Kidney tubule cell (primary cell): ENCODE measurements around the gene LRP3.
A peak's percentile ranks its signal among the peaks of the same experiment; 100 is the strongest.
"Not testable (repeated sequence)": the region's sequence is repeated elsewhere in the genome, so short reads cannot be mapped to it uniquely, and the experiment has no call there.

Experiments used
- DNase-seq: peaks from one replicate; pipeline ENCODE4 v3.0.0-alpha.2; 2018; ENCODE audit warnings: low spot score

LRP3 gene

DNA sequence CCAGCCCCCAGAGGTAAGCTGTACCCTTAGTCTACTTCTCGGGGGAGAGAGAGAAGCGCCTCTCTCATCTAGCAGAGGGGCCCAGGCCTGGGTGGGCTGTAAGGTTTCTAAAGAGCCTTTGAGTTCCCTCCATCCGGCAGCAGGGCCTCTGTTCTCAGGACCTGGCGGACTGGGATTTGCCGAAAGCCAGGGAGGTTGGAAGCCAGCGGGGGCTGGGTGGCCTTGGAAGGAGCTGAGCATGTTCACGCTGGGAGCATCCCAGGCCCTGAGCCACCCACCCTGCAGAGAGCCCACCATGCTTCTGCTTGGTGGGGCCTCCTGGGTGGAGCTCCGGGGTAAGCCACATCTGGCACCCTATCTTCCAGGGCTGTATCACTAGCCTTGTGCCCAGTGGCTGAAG is 23.8 kb downstream of the LRP3 start:
- no peak for DNase-seq

DNA sequence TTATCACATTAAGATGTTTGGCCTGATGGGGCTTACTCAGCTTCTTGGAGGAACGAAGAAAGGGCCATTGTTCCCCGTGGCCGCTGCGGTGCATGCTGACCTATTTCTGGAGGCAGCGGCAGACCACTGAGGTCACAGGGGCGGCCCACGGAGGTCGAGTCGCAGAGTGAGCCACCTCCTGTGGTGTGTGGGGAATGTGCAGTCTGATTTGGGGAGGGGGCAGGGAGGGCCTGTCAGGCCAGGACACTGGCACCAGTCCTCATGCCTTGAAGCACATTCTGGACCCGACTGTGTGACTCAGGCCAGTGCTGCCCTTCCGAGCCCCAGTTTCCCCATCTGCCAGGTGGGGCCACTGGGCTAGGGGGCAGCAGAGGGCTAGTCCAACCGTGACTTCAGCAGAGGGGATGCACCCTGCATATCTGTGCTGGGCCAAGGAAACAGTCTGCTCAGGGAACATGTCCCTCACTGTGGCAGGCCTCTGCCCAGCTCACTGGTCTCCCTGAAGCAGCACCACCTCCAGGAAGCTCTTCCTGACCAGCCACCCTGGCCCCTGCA is 25.2 kb downstream of the LRP3 start:
- no peak for DNase-seq

DNA sequence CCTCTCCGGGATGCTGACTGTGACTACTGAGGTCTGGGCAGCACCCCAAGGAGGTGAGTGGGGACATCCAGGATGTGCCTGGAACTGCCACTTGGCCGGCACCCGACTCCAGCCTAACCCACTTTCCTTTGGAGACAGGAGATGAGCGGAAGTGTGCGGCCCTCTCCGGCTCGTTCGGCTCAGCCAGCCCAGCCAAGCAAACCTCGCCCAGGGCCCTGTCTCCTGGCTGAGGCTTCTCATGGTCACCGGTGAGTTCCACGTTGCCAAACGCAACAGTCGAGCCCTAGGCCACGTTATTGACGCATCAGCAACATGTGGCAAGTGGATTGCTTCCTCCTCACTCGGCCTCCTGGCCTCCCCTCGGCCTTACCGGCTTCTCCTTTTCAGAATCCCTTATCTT is 26.0 kb downstream of the LRP3 start:
- DNase-seq, result no peak

DNA sequence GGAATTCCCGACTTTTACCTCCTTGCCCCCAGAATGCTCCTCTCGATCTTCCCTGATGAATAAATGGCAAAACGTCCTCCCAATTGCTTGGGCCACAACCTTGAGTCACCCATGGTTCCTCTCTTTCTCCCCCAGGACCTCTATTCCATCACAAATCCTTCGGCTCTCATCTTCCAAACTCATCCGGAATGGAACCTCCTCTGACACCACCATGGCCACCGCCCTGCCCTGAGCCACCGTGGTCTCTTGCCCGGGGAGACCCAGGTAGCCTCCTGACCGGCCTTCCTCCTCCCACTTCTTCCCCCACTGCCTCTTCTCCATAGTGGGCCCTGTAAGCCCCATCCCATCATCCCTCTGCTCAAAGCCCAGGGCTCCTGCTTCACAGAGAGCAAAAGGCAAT is 26.6 kb downstream of the LRP3 start:
- DNase-seq, result no peak

DNA sequence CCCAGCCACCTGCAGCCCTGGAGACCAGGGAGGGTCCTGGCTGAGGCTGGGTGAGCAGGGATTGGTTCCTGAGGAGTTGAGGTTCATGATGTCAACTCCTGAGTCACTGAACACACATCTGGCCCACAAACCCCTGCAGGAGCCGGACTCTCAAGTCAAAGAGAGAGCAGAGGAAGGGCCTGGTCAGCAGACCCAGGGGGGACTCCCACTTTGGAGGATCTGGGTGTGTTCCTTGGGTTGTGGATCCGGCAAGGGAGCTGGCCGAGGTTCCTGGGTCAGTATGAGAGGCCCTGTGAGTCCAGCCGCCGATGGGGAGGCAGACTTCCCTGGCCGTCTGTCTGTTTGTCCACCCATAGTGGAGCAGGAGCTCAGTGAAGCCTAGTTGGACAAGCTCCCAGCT is 27.5 kb downstream of the LRP3 start:
- DNase-seq, result no peak

DNA sequence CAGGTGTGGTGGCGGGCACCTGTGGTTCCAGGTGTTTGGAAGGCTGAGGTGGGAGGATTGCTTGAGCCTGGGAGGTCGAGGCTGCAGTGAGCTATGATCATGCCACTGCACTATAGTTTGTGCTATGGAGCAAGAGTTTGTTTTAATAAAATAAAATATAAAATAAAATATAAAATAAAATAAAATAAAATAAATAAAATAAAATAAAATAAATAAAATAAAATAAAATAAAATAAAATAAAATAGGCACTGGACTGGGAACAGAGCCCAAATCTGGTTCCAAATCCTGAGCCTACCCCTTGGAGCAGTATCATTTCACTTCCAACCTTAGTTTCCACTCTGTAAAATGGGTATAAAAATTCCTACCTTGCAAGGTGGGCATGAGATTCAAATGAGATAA is 28.1 kb downstream of the LRP3 start:
- not testable (repeated sequence) for DNase-seq

DNA sequence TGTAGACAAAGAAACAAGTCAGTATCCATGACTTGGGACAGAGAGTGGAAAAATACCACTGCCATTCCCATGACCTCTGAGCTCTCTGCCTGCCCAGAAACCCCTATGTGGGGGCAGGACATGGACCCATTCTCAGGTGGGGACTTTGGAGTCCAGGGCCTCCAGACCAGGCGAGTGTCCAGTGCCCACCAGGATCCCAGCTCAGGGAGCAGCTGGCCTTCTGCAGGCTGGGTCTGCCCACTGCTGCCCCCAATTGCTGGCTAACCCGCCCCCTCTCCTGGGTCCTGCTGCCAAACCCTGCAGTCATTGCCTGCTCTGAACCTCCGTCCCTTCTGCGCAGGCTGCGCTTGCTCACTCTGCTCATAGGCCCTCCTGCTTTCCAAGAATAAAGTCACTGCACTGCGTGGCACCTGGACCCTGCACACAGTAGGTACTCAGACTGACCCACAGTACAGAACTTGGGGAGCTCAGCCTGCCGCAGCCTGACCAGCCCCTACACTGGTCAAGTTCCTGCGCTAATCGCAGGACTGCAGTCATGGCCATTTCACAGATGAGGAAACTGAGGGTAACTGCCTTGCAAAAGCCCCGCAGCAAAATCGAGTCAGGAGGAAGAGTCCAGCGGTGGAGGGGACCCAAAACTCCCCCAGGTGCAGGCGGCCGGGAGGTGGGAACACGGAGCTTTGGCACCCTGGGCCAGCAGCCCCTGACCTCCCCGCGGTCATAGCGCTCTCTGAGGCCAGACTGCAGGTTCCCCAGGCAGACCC is 30.7 kb downstream of the LRP3 start:
- no peak for DNase-seq

DNA sequence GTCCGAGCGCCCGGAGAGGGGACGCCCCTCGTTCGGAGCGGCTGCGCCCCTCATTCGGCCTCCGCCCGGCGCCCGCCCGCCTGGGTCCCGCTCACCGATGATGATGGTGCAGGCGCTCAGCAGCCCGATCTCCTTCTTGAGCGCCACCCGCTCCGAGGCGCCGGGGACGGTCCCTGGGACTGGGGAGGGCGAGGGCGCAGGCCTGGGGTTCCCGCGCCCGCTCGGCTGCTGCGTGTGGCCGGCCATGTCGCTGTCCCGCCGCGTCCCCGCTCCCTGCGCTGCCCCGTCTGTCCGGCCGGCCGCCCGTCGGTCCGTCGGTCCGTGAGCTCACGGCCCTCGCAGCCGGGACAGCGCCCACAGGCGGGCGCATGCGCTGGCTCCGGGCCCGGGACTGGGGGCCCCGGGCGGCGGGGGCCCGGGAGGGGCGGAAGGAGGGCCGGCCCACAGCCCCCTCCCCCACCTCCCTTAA is 31.4 kb downstream of the LRP3 start, which contains the start of gene SLC7A10:
Gene SLC7A10 (minus strand): TSS at position 393 of the 469 bp plus-strand sequence. CDS start 147 bp downstream, at position 246.
- DNase-seq, result no peak

DNA sequence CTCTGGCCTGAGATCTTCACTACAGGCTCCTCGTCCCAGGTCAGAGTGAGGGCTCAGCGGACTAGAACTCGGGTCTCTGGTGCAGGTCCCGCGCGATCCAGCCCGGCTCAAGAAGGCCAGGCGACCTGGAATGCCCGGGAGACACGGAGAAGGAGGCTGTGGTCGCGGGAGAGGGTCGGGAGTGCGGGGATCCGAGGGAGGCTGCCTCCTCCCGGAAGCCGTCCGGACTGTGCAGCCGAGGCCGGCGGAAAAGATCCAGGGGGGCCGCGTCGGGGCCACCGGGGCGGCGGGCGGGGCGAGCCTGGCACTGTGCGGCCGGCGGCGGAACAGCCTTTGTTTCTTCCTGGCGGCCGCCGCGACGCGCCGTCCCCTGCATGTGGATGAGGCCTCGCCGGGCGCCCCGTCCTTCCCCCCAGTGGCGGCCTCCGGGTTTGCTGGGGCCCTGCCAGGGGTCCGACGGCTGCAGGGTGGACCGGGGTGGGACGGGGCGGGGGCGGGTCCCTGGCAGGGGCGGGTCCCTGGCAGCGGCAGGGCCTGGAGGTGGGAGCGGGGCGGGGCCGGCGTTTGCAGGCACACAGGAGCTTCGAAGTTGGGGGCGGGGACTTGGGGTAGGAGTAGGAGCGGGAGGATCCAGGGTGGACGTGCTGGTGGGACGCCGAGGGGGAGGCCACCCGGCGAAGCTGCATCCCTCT is 32.6 kb downstream of the LRP3 start:
- no peak for DNase-seq

DNA sequence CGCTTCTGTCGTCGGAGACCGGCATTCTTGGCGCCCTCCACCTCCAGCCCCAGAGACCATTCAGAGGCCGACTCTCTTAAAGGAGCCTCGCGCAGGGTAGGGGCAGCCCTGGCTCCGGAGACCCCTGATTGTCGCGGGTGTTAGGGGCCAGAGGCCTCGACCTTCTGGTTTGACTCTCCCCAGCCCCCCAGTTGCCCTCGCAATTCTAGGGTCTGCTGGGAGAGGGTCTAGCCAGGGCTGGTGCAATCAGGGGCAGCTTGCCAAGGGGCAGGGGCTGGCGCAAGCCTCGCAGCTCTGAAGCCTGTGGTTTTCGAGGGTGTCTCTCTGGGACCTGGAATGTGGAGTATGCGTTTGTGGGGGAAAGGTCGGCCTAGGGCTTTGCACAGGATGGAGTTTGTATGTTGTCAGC is 33.1 kb downstream of the LRP3 start:
- DNase-seq, result no peak

DNA sequence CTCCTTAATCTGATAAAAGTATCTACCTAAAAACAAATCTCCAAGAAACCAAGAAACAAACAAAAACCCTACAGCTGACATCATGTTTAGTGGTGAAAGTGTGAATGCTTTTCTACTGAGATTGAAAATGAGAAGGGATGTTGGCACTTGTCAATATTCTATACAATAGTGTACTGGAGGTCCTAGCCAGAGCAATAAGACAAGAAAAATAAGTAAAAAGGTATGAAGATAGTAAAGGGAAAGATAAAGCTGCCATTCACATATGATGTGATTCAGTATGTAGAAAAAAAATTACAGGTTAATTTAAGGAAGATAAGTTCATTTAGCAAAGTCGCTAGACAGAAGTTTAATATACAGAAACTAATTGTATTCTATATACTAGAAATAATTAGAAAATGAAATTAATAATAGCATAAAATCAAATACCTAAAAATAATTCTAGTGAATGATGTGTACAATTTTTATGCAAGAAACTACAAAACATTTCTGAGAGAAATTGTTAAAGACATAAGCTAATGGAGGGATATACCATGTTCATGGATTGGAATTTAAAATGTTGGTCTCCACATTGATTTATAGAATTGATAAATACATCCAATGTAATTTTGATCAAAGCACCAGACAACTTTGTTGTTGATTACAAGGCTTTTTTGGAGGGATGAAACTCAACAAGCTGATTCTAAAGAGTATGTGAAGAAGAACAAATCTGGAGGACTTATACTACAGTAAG is 33.9 kb downstream of the LRP3 start:
- no peak for DNase-seq

DNA sequence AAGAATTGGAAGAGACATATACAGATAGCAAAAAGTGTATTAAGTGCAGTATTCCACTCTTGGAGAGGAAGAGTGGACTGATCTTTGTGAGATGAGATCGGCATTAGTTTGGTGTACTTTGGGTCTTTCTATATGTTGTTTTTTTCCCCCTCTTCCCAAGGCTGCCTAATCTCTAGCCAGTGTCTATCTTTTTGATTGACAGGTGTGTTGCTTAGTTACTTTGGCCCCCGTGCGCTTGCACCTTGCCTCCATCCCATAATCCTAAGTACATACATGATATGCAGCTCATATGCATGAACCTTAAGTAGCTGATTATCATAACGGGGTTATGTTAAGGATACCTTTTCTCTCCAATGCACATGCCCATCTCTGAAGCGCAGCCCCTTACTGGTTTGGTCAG is 35.8 kb downstream of the LRP3 start:
- no peak for DNase-seq

DNA sequence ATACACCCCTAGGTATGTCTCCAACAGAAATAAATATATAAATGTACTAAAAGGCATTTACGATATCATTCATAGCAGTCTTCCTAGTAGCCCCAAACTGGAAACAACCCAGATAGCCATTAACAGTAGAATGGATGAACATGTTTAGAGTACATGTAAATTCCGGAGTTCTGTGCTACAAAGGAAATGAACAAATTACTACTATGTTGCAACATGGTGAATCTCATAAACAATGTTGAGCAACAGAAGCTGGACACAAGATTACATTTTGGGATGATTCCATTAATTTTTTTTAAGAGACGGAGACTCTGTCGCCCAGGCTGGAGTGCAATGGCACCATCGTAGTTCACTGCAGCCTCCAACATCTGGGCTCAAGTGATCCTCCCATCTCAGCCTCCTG is 37.4 kb downstream of the LRP3 start:
- no peak for DNase-seq

DNA sequence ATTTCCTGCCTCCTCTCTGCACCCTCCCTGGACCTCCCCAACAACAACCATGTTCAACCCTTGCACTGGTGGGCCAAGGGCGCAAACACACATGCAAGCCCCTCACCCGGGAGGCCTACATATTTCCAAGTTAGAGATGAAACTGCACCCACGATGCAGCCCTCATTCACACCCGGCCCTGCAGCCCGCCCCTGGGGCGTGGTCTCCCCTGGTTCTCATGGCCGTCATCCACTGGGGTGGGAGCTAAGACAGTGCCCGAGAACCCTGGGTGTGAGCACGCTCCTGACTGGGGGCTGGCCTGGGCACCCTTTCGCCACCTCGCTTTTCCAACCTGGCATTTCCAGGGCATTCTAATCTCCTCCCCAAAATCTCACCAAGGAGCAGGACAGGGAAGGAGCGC is 38.5 kb downstream of the LRP3 start:
- DNase-seq, result no peak

DNA sequence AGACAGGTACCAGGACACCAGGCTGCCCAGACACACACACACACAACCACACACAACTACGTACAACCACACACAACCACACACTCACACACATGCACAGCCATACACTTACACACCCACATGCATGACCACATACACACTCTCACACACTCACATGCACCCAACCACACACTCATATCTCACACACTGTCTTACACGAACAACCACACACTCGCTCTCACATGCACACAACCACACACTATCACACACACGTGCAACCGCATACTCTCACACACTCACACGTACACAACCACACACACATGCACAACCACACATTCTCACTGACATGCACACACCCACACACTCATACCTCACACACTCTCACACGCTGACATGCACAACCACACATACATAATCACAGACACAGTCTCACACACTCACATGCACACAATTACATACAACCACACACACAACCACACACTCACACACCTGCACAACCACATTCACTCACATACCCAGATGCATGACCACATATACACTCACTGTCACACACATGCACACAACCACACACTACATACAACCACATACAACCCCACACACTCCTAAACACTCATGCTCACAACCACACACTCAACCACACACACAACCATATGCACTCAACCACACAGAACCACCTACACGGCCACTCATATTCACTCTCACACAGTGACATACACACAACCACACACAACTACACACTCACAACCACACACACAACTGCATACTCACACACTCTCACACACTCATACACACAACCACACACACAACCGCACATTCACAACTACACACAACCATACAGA is 39.1 kb downstream of the LRP3 start:
- no peak for DNase-seq

DNA sequence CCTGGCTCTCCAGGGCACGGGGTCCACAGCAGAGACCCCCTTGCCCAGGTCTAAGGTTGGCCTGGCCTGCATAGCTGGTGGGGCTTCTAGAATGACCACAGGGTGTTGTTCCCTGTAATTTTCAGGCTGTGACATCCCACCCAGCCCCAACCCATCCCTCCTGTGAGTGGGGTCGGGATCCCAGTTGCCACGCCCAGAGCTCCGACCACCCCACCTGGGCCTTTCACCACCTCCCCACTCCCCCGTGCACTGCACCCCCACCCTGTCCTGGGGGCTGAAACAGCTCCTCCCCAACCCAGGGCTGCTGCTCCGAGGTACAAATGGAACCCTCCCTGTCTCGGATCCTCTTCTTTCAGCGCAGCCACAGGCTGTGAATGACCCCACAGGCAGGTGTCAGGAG is 40.0 kb downstream of the LRP3 start:
- no peak for DNase-seq

DNA sequence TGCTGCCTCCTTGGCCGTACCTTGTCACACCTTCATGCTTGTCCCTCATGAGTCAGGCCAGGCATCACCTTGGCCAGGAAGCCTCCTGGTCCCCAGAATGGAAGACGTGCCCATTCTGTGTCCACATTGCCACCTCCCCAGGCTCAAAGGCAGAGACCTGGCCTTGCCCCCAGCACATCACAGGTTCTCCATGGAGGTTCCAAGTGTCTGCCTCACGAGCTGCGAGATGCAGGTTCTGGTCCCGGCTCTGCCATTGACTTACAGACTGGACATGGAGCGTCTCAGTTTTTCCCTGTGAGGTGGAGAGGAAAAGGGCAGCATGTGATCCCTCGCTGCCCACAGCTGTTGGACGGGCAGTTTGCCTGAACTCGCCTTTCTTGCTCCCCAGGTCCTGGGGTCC is 40.6 kb downstream of the LRP3 start:
- no peak for DNase-seq

DNA sequence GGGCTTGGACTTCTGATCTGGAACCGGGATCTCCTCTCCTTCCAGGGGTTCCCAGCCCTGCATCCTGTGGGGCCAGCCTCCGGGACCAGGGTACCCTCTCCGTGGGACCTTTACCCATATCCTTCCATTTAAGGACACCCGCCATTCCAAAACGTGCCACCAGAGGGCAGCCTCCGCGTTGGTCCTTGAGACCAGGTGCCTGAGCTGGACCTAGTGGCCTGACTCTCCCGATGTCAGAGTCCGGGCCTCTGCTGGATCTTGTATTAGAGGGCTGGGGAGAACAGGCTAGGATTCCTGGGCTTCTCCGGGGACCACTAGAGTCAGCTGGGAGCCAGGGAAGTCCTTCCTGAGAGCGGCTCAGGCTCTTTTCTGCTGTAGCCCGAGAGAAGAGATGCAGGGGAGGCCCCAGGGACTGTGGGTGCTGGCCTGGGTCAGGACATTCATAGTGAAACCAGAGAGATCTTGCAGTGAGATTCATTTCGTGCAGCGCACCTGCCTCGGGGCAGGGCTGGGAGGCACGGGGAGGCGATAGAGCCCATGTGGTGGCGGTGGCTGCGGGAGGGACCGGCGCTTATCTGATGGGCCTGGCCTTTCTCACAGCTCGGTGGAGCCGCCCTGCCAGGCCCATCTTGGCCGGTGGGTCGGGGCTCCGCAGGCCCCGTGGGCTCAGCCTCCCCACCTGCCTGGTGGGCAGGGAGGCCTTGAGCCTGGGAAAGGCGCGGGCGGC is 41.3 kb downstream of the LRP3 start:
- peak; percentile 69 for DNase-seq

DNA sequence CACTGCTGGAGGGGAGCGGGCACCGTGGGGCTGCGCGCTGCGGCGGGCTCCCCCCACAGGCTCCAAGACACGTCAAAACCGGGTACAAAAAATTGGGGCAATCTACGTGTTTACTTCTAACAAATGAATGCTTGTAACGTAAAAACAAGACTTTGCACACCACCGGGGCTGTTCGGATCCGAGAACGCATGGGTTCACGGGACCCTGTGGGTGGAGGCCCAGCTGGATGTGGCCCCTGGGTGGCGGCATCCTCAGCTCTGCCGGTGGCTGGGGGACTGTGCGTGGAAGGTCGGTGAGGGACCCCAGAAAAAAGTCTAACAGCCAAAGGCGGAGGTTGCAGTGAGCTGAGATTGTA is 41.8 kb downstream of the LRP3 start:
- no peak for DNase-seq

DNA sequence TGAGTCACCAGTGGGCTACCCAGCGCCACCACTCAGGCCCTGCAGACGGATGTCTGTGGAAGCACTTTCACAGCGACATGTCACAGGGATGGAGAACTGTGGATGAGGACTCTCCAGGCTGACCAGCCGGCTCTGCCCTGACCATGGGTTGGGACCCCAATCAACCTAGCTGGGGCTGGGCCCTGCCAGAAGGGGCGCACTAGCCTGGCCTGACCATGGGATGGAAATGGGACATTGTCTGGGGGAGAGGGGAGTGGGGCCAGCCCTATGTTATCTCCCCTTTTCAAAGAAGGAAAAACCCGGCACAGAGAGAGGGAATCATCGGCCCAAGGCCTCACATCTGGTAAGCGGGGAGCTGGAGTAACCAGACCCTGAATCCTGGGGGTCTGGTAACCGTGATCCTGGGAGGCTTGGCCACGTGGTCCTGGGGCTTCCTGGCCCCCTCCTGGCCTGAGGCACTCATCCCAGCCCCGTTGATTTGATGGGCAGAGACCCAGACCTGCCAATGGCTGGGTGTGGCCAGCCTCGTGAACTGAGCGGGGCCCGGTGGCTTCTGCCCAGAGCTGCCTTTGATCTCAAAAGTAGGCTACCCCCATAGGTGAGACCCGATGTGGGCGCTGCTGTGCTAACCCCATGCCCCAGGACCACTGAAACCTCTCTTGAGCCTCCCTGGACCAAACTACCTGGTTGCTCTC is 42.7 kb downstream of the LRP3 start:
- DNase-seq, result no peak
